ENCODE data around the gene COPZ1. TPM values are rescaled to one million over a fixed set of nuclear protein-coding genes. Genes with fewer than 3 reads are reported as not detected.

The COPZ1 gene
- total and polyA plus RNA-seq, 9 of the 15 experiments (the other 6 are each of a cell fraction or from before 2014, with no cell fraction given): 137 to 487 (median 233) TPM

DNA sequence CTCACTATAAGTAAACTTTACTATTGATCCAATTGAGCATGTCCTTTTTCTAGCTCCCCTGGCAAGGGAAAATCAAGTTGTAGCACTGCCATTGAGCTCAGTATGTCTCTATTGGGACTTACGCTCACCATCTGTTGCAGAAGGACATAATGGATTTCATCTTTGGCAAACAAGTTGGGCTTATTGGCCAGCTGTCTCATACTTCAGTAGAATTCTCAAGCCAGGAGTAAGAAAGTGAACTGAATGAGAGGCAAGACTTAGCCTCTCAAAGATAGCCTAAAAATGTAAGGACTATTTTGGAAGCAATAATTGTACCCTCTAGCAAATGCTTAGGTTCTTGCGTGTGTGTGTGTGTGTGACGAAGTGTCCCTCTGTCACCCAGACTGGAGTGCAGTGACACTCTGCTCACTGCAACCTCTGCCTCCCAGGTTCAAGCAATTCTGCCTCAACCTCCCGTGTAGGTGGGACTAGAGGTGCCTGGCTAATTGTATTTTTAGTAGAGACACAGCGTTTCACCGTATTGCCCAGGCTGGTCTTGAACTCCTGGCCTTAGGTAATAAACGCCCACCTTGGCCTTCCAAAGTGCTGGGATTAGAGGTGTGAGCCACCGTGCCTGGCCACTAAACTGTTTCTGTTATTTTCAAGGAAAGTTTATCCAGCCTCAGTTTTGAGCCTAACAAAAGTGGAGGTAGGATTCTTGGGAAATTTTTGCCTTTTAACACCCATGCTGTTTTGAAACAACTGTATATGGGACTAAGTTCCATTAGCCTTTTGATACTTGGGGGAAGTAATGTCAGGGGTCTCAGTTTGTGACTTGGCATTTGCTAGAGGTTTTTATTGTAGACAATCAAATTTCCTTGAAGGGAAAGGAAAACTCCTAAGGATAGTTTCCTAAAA lies 37.4 kb upstream of the COPZ1 start (continued):
- TF ChIP-seq MAFK (IDR thresholded peaks at IDR 0.05; ENCODE audit: low read length) (no peak), KLF13 (tag; IDR thresholded peaks at IDR 0.05; ENCODE audit: borderline replicate concordance, low read depth) (0 out of 2 replicates have a peak, but pooled peaks have one; percentile 47), MXI1 (IDR thresholded peaks at IDR 0.05; ENCODE audit: low read depth, low read length) (0 out of 2 replicates have a peak, but pooled peaks have one; percentile 21), POLR2A (conservative IDR thresholded peaks at IDR 0.05) (peak; percentile 93), ZNF212 (CRISPR knock-in tag; IDR thresholded peaks at IDR 0.05) (0 out of 2 replicates have a peak, but pooled peaks have one; percentile 32), TCFL5 (CRISPR knock-in tag; conservative IDR thresholded peaks at IDR 0.05) (0 out of 2 replicates have a peak, but pooled peaks have one; percentile 4), PTBP1 (IDR thresholded peaks at IDR 0.05; ENCODE audit: low read depth, low read length) (peak; percentile 69; the same call in 1 of the 2 replicates), PHF21A (IDR thresholded peaks at IDR 0.05; ENCODE audit: borderline replicate concordance, low read depth) (no peak), KLF10 (CRISPR knock-in tag; IDR thresholded peaks at IDR 0.05) (peak; percentile 78; the same call in 1 of the 2 replicates), MYC (IDR thresholded peaks at IDR 0.05; ENCODE audit: low read depth, low read length) (no peak), MYC (CRISPR knock-in tag; IDR thresholded peaks at IDR 0.05; ENCODE audit: borderline replicate concordance, low read depth) (peak; percentile 57; the same call in 1 of the 2 replicates), ZNF717 (CRISPR knock-in tag; IDR thresholded peaks at IDR 0.05) (peak; percentile 79; the same call in 1 of the 2 replicates), TCF15 (CRISPR knock-in tag; IDR thresholded peaks at IDR 0.05) (no peak), ZNF507 (tag; conservative IDR thresholded peaks at IDR 0.05) (no peak), KAT7 (CRISPR knock-in tag; IDR thresholded peaks at IDR 0.05; ENCODE audit: borderline replicate concordance) (peak; percentile 91; the same call in 1 of the 2 replicates), HNRNPUL1 (IDR thresholded peaks at IDR 0.05; ENCODE audit: low read length) (peak; percentile 75; the same call in 1 of the 2 replicates), FOXO4 (CRISPR knock-in tag; IDR thresholded peaks at IDR 0.05) (0 out of 2 replicates have a peak, but pooled peaks have one; percentile 16), POLR2B (IDR thresholded peaks at IDR 0.05; ENCODE audit: low read depth, partially characterized antibody) (peak; percentile 88), ZNF253 (CRISPR knock-in tag; conservative IDR thresholded peaks at IDR 0.05) (peak; percentile 49; the same call in 1 of the 2 replicates), ILK (tag; IDR thresholded peaks at IDR 0.05; ENCODE audit: borderline replicate concordance, low read depth) (no peak), CHD2 (IDR thresholded peaks at IDR 0.05; ENCODE audit: low read depth, low read length) (0 out of 2 replicates have a peak, but pooled peaks have one; percentile 45), ZNF436 (CRISPR knock-in tag; IDR thresholded peaks at IDR 0.05) (0 out of 2 replicates have a peak, but pooled peaks have one; percentile 2), HNRNPK (IDR thresholded peaks at IDR 0.05; ENCODE audit: low read depth, low read length, poor library complexity, severe bottlenecking) (no peak)
- TF ChIP-seq, protein P1, sequence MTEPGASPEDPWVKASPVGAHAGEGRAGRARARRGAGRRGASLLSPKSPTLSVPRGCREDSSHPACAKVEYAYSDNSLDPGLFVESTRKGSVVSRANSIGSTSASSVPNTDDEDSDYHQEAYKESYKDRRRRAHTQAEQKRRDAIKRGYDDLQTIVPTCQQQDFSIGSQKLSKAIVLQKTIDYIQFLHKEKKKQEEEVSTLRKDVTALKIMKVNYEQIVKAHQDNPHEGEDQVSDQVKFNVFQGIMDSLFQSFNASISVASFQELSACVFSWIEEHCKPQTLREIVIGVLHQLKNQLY (CRISPR knock-in tag; conservative IDR thresholded peaks at IDR 0.05): peak in 1 of 2 experiments; percentile 33; a peak in 1 of 4 replicates
- TF ChIP-seq, protein P2, sequence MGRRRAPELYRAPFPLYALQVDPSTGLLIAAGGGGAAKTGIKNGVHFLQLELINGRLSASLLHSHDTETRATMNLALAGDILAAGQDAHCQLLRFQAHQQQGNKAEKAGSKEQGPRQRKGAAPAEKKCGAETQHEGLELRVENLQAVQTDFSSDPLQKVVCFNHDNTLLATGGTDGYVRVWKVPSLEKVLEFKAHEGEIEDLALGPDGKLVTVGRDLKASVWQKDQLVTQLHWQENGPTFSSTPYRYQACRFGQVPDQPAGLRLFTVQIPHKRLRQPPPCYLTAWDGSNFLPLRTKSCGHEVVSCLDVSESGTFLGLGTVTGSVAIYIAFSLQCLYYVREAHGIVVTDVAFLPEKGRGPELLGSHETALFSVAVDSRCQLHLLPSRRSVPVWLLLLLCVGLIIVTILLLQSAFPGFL (CRISPR knock-in tag; IDR thresholded peaks at IDR 0.05): peak; percentile 99
